Sigmoid colon (tissue), 7 donors: ENCODE measurements around the gene FAM111A. TPM values are rescaled to one million over a fixed set of nuclear protein-coding genes. Genes with fewer than 3 reads are reported as not detected.
"Not testable (repeated sequence)": the region's sequence is repeated elsewhere in the genome, so short reads cannot be mapped to it uniquely, and the experiment has no call there.

Source experiments
- DNase-seq: peaks from one replicate; pipeline ENCODE4 v3.0.0-alpha.2; 2019
- H3K27ac ChIP-seq, 4 donors: fragments of 200-600 bp; sonication (generic); one replicate each; pipeline ENCODE4 v1.5.1; 2016 to 2019; ENCODE audit warnings: mild to moderate bottlenecking in 1 of 4
- H3K27me3 ChIP-seq, 3 donors: fragments of 200-600 bp; sonication (generic); one replicate each; pipeline ENCODE4 v1.5.1; 2019; ENCODE audit warnings: mild to moderate bottlenecking in 1 of 3
- H3K36me3 ChIP-seq, 4 donors: fragments of 200-600 bp; sonication (generic); one replicate each; pipeline ENCODE4 v1.5.1; 2016 to 2019
- H3K4me1 ChIP-seq, 4 donors: fragments of 200-600 bp; sonication (generic); one replicate each; pipeline ENCODE4 v1.5.1; 2017 to 2019
- H3K4me3 ChIP-seq, 4 donors: fragments of 200-600 bp; sonication (generic); one replicate each; pipeline ENCODE4 v1.5.1; 2017 to 2019; ENCODE audit warnings: mild to moderate bottlenecking in 2 of 4, moderate library complexity in 1 of 4
- H3K9me3 ChIP-seq, 4 donors: fragments of 200-600 bp in 3 of 4; sonication (generic) in 3 of 4; one replicate each; pipeline versions ENCODE4 v1.5.1 to v1.6.1; 2013 to 2019
- CTCF ChIP-seq, 4 experiments: fragments of 450-650 bp in 3 of 4; fragments of 200-600 bp in 1 of 4; IDR thresholded peaks; one replicate each; pipeline ENCODE4 v1.5.1; 2016 to 2019; ENCODE audit warnings: antibody characterized with exemption in 4 of 4, mild to moderate bottlenecking in 3 of 4, moderate library complexity in 2 of 4
- EP300 ChIP-seq, 4 donors: sonication (generic); formaldehyde crosslinking; IDR thresholded peaks; one replicate each; pipeline ENCODE4 v1.6.1; 2017; ENCODE audit warnings: antibody characterized with exemption in 4 of 4
- POLR2A ChIP-seq, 2 donors: fragments of 450-650 bp; IDR thresholded peaks; one replicate each; pipeline ENCODE4 v1.6.1; 2016; ENCODE audit warnings: antibody characterized with exemption in 2 of 2, mild to moderate bottlenecking in 2 of 2, moderate library complexity in 2 of 2
- POLR2AphosphoS5 ChIP-seq, 4 donors: sonication (generic); formaldehyde crosslinking; IDR thresholded peaks; one replicate each; pipeline ENCODE4 v1.6.1; 2017; ENCODE audit warnings: antibody characterized with exemption in 4 of 4
- WGBS, 2 donors: extraction: QIAGEN DNeasy Blood & Tissue Kit; methylation state at CpG; one replicate each; pipeline ENCODE4 v1.1.7; 2013; 5-methylcytosine and 5-hydroxymethylcytosine counted together
- intact Hi-C: fragments of 100-400 bp; cut with DNase I; formaldehyde crosslinking; loops from one replicate; pipeline ENCODE4 v1.15.1; 2023
- polyA plus RNA-seq, 3 donors: library from polyadenylated mRNA; stranded (reverse); fragments of 200-250 nt; gene quantifications; one replicate each; pipeline ENCODE4 v1.2.3, GENCODE V29; 2013
- total RNA-seq, 4 donors: library from RNA; depleted of rRNA; stranded (reverse); fragments of >200 nt; gene quantifications; one replicate each; pipeline ENCODE4 v1.1.0, GENCODE V29; 2016
- donor health status: healthy with polysubstance abuse.
- donor health status: Bipolar disorder and iron deficiency.
- donor health status: healthy.

Gene FAM111A, protein sequence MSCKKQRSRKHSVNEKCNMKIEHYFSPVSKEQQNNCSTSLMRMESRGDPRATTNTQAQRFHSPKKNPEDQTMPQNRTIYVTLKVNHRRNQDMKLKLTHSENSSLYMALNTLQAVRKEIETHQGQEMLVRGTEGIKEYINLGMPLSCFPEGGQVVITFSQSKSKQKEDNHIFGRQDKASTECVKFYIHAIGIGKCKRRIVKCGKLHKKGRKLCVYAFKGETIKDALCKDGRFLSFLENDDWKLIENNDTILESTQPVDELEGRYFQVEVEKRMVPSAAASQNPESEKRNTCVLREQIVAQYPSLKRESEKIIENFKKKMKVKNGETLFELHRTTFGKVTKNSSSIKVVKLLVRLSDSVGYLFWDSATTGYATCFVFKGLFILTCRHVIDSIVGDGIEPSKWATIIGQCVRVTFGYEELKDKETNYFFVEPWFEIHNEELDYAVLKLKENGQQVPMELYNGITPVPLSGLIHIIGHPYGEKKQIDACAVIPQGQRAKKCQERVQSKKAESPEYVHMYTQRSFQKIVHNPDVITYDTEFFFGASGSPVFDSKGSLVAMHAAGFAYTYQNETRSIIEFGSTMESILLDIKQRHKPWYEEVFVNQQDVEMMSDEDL
- total RNA-seq (10 to 100 TPM; 26.0 to 33.4 (median 29.0) TPM), polyA plus RNA-seq (10 to 100 TPM in 1 of 3 donors, 1 to 10 TPM in 2; 6.6 to 22.1 (median 9.0) TPM)

GRCh38 chr11:59142530-59143507 lies at the start of gene FAM111A:
Gene FAM111A (plus strand): TSS chr11:59142856. CDS start chr11:59148873, 6,017 bp downstream.
- Histone ChIP-seq H3K4me1 (peaks cover 0 to 30% (median 22%) of the 10 kb centered on the region in 4 donors), H3K4me3 (peak within 1 kb of the TSS; percentile 66 to 83 (median 75)), H3K27ac (peak within 1 kb of the TSS; percentile 86 to 95 (median 89)), H3K9me3 (no peaks in the 10 kb centered on the region), H3K36me3 (no peaks in the 10 kb centered on the region), H3K27me3 (no peaks in the 10 kb centered on the region)
- DNase-seq = peak; percentile 94
- 0% methylated on average over 50 of the region's 50 CpGs for WGBS, 2 donors
- intact Hi-C loops = loop anchor here (2.0 to 10.0 kb wide), 4 partner anchors 36 to 566 kb away; partner anchors contain the start of genes FAM111B, LPXN, PATL1 and ZFP91
- TF ChIP-seq POLR2A (IDR thresholded peaks at IDR 0.05) (no peak), POLR2AphosphoS5 (IDR thresholded peaks at IDR 0.05) (peak; percentile 21 to 71 (median 64))

DNA sequence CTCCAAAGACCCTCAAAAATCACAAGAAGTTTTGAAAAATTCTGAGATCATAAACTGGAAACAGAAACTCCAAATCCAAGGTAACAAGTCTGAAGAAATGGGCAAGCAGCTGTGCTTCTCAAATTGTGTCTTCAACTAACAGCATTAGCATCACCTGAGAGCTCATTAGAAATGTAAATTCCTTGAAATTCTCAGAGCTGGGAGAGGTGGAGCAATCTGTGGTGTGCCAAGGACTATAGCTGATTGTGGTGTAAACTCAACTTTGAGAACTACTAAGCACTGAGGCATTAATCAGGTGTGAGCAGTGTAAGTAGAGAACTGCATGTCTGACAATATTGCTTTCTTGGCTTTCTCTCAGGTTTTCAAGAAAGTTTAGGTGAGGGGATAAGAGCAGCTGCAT lies 49.1 kb upstream of the FAM111A start:
- intact Hi-C loops, H3K4me1 ChIP-seq, H3K9me3 ChIP-seq, DNase-seq, H3K36me3 ChIP-seq, H3K27ac ChIP-seq, H3K4me3 ChIP-seq, H3K27me3 ChIP-seq: not testable (repeated sequence)

DNA sequence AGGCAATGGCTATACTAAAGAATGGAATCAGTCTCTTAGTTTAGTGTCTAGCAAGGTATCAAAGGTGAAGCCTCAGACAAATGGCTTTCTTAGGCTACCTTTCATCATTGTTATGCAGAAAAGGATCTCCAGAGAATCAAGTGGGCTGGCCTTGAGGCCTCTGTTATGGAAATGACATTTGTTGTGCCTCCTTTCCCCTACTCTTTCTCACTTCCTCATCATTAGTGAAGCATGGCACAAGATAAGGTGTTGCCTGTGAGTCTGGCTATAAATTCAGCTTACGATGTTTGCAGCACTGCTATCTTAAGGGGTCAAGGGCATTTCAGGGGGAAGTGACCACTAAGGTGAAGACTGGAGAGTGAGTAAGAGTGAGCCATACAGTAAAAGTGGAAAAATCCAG lies 47.4 kb upstream of the FAM111A start:
- H3K4me1 ChIP-seq, H3K27ac ChIP-seq, H3K9me3 ChIP-seq, DNase-seq, H3K4me3 ChIP-seq, H3K36me3 ChIP-seq, intact Hi-C loops: not testable (repeated sequence)
- H3K27me3 ChIP-seq = peaks cover 0 to 18% (median 0%) of the 10 kb centered on the region in 3 donors
- WGBS, 2 donors = 32 to 59% methylated on average over 1 of the region's 1 CpG

- H3K4me1 ChIP-seq, H3K4me3 ChIP-seq, DNase-seq, H3K27ac ChIP-seq, H3K36me3 ChIP-seq, H3K9me3 ChIP-seq: not testable (repeated sequence)
- intact Hi-C loops = loop anchor here (2.0 kb wide), 1 partner anchor 41 kb away; no protein-coding TSS in a partner anchor
- 75 to 85% methylated on average over 5 of the region's 5 CpGs for WGBS, 2 donors
- H3K27me3 ChIP-seq = peaks cover 0 to 26% (median 0%) of the 10 kb centered on the region in 3 donors
These were observed 46.6 kb upstream of the FAM111A start for GRCh38 chr11:59095972-59096575.

GRCh38 chr11:59097113-59097708 lies 45.4 kb upstream of the FAM111A start:
- H3K4me1 ChIP-seq = peaks cover 0 to 8% (median 3%) of the 10 kb centered on the region in 4 donors
- H3K36me3 ChIP-seq = no peaks in the 10 kb centered on the region
- intact Hi-C loops = loop anchor here (2.0 kb wide), 1 partner anchor 40 kb away; no protein-coding TSS in a partner anchor
- H3K27me3 ChIP-seq = peaks cover 0 to 37% (median 8%) of the 10 kb centered on the region in 3 donors
- TF ChIP-seq POLR2AphosphoS5 (IDR thresholded peaks at IDR 0.05) (no peak), CTCF (IDR thresholded peaks at IDR 0.05) (peak in 3 of 4 experiments; percentile 38 to 51 (median 45)), POLR2A (IDR thresholded peaks at IDR 0.05) (no peak), EP300 (IDR thresholded peaks at IDR 0.05) (no peak)
- H3K27ac ChIP-seq = no peak overlapping the region
- H3K4me3 ChIP-seq = no peak overlapping the region
- DNase-seq = peak; percentile 72
- no peaks in the 10 kb centered on the region for H3K9me3 ChIP-seq
- WGBS, 2 donors = 92 to 94% methylated on average over 5 of the region's 5 CpGs

DNA sequence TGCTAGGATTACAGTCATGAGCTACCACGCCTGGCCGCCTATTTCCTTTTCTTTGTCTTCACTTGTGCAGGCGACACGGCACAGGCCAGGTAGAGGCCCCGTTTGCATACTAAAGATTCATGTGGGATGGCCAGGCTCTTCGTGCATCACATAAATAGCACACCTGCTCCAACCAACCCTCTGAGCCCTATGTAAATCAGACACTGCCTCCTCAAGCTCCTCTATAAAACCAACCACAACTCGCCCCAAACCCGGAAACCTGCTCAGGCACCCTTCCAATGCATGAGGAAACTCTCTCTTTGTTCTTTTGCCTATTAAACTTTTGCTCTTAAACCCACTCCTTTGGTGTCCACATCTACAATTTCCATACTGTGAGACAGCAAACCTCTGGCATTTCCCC lies 44.7 kb upstream of the FAM111A start:
- WGBS, 2 donors = 62 to 75% methylated on average over 8 of the region's 8 CpGs
- H3K36me3 ChIP-seq, DNase-seq: not testable (repeated sequence)

More for the DNA sequence above, 44.7 kb upstream of the FAM111A start:
- not testable (repeated sequence) for H3K27ac ChIP-seq, H3K9me3 ChIP-seq, H3K4me3 ChIP-seq, H3K4me1 ChIP-seq
- H3K27me3 ChIP-seq = peaks cover 0 to 42% (median 12%) of the 10 kb centered on the region in 3 donors
- intact Hi-C loops = loop anchor here (2.0 kb wide), 1 partner anchor 39 kb away; no protein-coding TSS in a partner anchor
